ENCODE data around the gene NNT.

NNT gene

GRCh38 chr5:43679214-43679613 lies 76.2 kb downstream of the NNT start:
- Histone ChIP-seq H4K20me1 (ENCODE audit: insufficient read depth) (no peaks in the 10 kb centered on the region), H3K9ac (no peak overlapping the region), H3K4me2 (no peak overlapping the region), H3K36me3 (ENCODE audit: insufficient read depth) (no peaks in the 10 kb centered on the region), H3K27ac (no peak overlapping the region), H3K4me1 (ENCODE audit: low read depth, poor library complexity, severe bottlenecking) (no peaks in the 10 kb centered on the region), H3K79me2 (ENCODE audit: insufficient read depth, low read depth) (no peaks in the 10 kb centered on the region), H2AFZ (ENCODE audit: low read depth) (no peak overlapping the region), H3K4me3 (IDR thresholded peaks at IDR 0.05; ENCODE audit: insufficient read depth, low read depth, low read length) (no peak overlapping the region), H3K27me3 (ENCODE audit: insufficient read depth, low read depth) (no peaks in the 10 kb centered on the region)
- no peak for TF ChIP-seq CTCF (conservative IDR thresholded peaks at IDR 0.05; ENCODE audit: low read depth, low read length)

GRCh38 chr5:43680286-43680685 lies 77.3 kb downstream of the NNT start:
- no peak overlapping the region for H3K27ac ChIP-seq
- no peaks in the 10 kb centered on the region for H3K36me3 ChIP-seq (ENCODE audit: insufficient read depth)
- no peak for TF ChIP-seq CTCF (conservative IDR thresholded peaks at IDR 0.05; ENCODE audit: low read depth, low read length)
- H3K4me3 ChIP-seq (IDR thresholded peaks at IDR 0.05; ENCODE audit: insufficient read depth, low read depth, low read length) = no peak overlapping the region
- no peak overlapping the region for H2AFZ ChIP-seq (ENCODE audit: low read depth)
- no peak overlapping the region for H3K4me2 ChIP-seq
- no peak overlapping the region for H3K9ac ChIP-seq
- H3K4me1 ChIP-seq (ENCODE audit: low read depth, poor library complexity, severe bottlenecking) = no peaks in the 10 kb centered on the region
- no peaks in the 10 kb centered on the region for H3K79me2 ChIP-seq (ENCODE audit: insufficient read depth, low read depth)
- H4K20me1 ChIP-seq (ENCODE audit: insufficient read depth) = no peaks in the 10 kb centered on the region
- no peaks in the 10 kb centered on the region for H3K27me3 ChIP-seq (ENCODE audit: insufficient read depth, low read depth)

- H3K36me3 ChIP-seq (ENCODE audit: insufficient read depth) = no peaks in the 10 kb centered on the region
Observed at GRCh38 chr5:43683884-43684471, 81.0 kb downstream of the NNT start.

GRCh38 chr5:43685252-43685950 lies 82.4 kb downstream of the NNT start:
- H2AFZ ChIP-seq (ENCODE audit: low read depth) = no peak overlapping the region
- no peaks in the 10 kb centered on the region for H3K4me1 ChIP-seq (ENCODE audit: low read depth, poor library complexity, severe bottlenecking)
- no peak overlapping the region for H3K27ac ChIP-seq
- H3K4me3 ChIP-seq (IDR thresholded peaks at IDR 0.05; ENCODE audit: insufficient read depth, low read depth, low read length) = no peak overlapping the region
- H3K79me2 ChIP-seq (ENCODE audit: insufficient read depth, low read depth) = no peaks in the 10 kb centered on the region
- no peaks in the 10 kb centered on the region for H4K20me1 ChIP-seq (ENCODE audit: insufficient read depth)
- H3K36me3 ChIP-seq (ENCODE audit: insufficient read depth) = no peaks in the 10 kb centered on the region
- no peaks in the 10 kb centered on the region for H3K27me3 ChIP-seq (ENCODE audit: insufficient read depth, low read depth)
- no peak for TF ChIP-seq CTCF (conservative IDR thresholded peaks at IDR 0.05; ENCODE audit: low read depth, low read length)
- no peak overlapping the region for H3K4me2 ChIP-seq
- no peak overlapping the region for H3K9ac ChIP-seq

More at GRCh38 chr5:43683884-43684471, 81.0 kb downstream of the NNT start:
- no peak overlapping the region for H3K27ac ChIP-seq
- no peak for TF ChIP-seq CTCF (conservative IDR thresholded peaks at IDR 0.05; ENCODE audit: low read depth, low read length)
- H4K20me1 ChIP-seq (ENCODE audit: insufficient read depth) = no peaks in the 10 kb centered on the region
- no peak overlapping the region for H3K4me2 ChIP-seq
- H2AFZ ChIP-seq (ENCODE audit: low read depth) = no peak overlapping the region
- no peaks in the 10 kb centered on the region for H3K79me2 ChIP-seq (ENCODE audit: insufficient read depth, low read depth)
- no peaks in the 10 kb centered on the region for H3K27me3 ChIP-seq (ENCODE audit: insufficient read depth, low read depth)
- no peak overlapping the region for H3K9ac ChIP-seq
- H3K4me3 ChIP-seq (IDR thresholded peaks at IDR 0.05; ENCODE audit: insufficient read depth, low read depth, low read length) = no peak overlapping the region
- no peaks in the 10 kb centered on the region for H3K4me1 ChIP-seq (ENCODE audit: low read depth, poor library complexity, severe bottlenecking)
